Cardiac fibroblast (primary cell): Measurements from ENCODE around the gene SLC13A2.

Experiments used
- DNase-seq, 2 donors: peaks; one replicate each; pipeline versions ENCODE4 v3.0.0 to v3.0.0-alpha.2; 2010; ENCODE audit warnings: low read depth in 2 of 2
- H3K4me3 ChIP-seq, 2 donors: replicated peaks in 1 of 2; 1 replicate in 1 of 2; 2 replicates in 1 of 2; pipeline ENCODE4 v1.5.1; 2011; ENCODE audit warnings: low read depth in 2 of 2, low read length in 2 of 2, mild to moderate bottlenecking in 2 of 2, moderate library complexity in 1 of 2
- CTCF ChIP-seq: IDR thresholded peaks from one replicate; pipeline ENCODE4 v1.5.1; 2011; ENCODE audit warnings: low read depth, mild to moderate bottlenecking, low read length, inconsistent platforms

Gene SLC13A2

GRCh38 chr17:28530250-28530649 lies 56.8 kb downstream of the SLC13A2 start:
- no peak for DNase-seq
- no peak overlapping the region for H3K4me3 ChIP-seq
- TF ChIP-seq CTCF, result no peak

GRCh38 chr17:28530926-28531325 lies 57.5 kb downstream of the SLC13A2 start:
- TF ChIP-seq CTCF, result no peak
- no peak overlapping the region for H3K4me3 ChIP-seq
- DNase-seq, result no peak

- no peak for DNase-seq
- H3K4me3 ChIP-seq, result no peak overlapping the region
- TF ChIP-seq CTCF, result no peak
Measured at GRCh38 chr17:28532050-28532960, 58.9 kb downstream of the SLC13A2 start.

- no peak for DNase-seq
- TF ChIP-seq CTCF, result no peak
- H3K4me3 ChIP-seq, result no peak overlapping the region
Measured at GRCh38 chr17:28533091-28533807, 59.8 kb downstream of the SLC13A2 start.

GRCh38 chr17:28534740-28535375 lies 61.4 kb downstream of the SLC13A2 start:
- DNase-seq, result no peak
- no peak overlapping the region for H3K4me3 ChIP-seq
- TF ChIP-seq CTCF, result no peak

GRCh38 chr17:28536532-28537218 lies 63.2 kb downstream of the SLC13A2 start:
- no peak for DNase-seq
- TF ChIP-seq CTCF, result no peak
- no peak overlapping the region for H3K4me3 ChIP-seq
